Measurements from ENCODE around the gene CTRB1.

Gene CTRB1

DNA sequence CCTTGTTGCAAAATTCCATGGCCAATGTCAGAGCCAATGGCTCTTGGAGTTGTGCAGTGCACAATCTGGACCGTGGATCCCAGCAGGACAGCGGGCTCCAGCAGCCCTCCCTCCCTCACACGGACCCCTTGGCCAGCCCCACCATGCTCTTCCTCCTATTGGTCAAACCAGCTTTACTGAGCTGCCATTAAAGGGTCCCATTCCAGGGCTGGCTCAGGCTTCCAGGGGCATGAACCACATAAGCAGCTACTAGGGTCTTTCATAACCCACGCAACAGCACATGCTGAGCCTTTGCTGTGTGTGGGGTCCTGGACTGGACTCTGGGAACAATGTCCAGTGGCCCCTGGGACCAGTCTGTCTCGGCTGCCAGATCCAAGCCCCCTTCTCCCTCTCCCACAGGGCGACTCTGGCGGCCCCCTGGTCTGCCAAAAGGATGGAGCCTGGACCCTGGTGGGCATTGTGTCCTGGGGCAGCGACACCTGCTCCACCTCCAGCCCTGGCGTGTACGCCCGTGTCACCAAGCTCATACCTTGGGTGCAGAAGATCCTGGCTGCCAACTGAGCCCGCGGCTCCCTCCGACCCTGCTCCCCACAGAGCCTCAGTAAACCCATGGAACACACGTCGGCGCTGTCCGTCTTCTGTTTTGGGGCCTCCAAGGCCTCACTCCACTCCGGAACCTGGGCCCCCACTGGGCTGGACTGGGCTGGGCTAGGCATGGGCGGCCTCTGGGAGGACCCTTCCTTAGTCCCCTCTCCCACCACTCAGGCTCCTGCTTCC is 5.7 kb downstream of the CTRB1 start:
- H3K4me3 ChIP-seq = no peak overlapping the region
- no peak overlapping the region for H3K27ac ChIP-seq

DNA sequence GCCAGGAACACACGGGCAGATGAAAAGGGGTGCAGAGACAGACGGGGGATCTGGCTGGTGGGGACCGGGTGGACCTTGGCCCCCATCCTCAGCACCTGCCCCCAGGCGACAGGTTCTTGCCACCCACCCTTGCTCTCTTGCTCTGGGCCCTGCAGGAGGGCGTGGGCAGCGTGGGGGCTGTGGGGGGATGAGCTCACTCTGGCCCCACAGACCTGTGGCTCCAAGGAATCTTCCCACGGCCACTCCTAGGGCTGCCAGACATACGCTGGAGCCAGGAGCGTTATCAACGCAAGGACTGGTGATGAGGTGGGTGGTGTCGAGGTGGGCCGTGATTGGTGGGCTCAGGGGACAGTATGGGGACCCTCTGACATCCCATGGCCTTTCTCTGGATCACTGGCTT is 6.3 kb downstream of the CTRB1 start:
- Histone ChIP-seq H3K27ac (no peak overlapping the region), H3K4me3 (no peak overlapping the region)

DNA sequence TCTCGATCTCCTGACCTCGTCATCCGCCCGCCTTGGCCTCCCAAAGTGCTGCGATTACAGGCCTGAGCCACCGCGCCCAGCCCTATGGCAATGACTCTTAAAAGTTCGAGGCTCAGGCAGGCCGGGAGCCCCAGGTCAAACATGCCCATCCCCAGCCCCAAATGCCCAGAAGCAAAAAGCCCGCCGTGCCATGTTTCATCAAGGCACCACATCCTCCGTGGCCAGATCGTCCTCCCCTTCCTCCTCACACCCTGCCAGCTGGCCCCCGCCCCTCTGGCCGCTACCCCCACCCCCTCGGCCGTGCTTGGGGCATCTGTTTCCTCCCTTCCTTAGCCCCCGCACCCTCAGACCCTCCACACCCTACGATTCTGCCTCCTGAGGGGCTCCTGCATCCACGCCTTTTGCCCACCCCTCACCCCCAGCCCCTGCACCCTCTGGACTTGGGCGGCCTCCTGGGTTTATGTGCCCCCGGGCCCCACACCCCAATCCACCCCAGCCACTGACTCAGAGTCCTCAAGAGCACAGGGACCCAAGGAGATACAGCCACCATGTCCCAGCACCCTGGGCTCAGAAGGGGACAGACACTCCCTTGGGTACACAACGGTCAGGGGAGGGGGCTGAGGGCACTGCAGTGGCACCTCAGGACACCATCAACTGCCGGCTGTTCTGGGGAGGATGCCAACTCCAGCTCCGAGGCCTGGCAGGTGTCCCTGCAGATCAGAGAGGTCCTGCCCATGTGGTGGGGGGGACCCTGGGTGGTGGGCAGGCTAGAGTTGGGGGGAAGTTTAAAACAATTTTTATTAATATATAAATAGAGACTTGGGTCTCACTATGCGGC is 7.1 kb downstream of the CTRB1 start:
- no peak overlapping the region for H3K27ac ChIP-seq
- no peak overlapping the region for H3K4me3 ChIP-seq

GRCh38 chr16:75226550-75227360 is 8.0 kb downstream of the CTRB1 start:
- Histone ChIP-seq H3K27ac (no peak overlapping the region), H3K4me3 (no peak overlapping the region)

- H3K27ac ChIP-seq = no peak overlapping the region
- H3K4me3 ChIP-seq = no peak overlapping the region
These were observed 8.8 kb downstream of the CTRB1 start for GRCh38 chr16:75227361-75228142.

DNA sequence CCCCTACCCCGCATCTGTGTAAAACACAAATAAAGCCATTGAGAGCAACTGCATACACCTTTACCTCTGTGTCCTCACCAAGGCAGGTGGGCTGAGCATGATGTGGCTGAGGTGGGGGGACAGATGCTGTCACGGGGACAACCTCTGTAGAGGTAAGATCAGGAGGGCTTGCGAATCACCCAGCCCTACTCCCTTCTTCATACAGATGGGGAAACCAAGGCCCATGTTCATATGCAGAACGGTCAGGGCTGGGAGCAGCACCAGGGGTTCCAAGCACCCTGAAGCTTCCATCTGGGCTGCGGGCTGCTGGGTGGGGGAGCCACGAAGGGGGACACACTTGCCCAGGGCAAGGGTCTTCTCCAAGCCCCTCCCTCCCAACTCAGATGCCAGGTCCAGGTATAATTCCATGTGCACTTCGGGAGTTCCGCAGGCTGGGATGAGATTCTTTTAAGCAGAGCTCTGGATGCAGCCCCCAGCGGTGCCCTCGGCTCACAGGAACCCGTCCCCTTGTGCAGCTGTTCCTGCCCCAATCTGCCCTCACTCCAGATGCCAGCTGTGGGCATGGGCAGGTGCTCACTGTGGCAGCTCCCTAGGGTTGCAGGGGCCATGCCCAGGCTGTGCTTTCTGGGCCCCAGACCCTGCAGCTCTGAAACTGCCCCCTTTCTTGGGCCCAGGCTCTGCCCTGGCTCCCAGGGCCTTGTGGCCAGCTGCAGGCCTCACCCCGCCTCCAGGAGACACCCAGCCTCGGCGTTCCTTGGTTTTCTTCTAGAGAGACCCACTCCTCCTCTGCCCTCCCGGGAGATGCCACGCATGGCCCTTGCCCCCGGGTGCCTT is 9.6 kb downstream of the CTRB1 start:
- Histone ChIP-seq H3K27ac (no peak overlapping the region), H3K4me3 (no peak overlapping the region)

GRCh38 chr16:75229172-75230031 is 10.6 kb downstream of the CTRB1 start:
- H3K4me3 ChIP-seq = no peak overlapping the region
- H3K27ac ChIP-seq = no peak overlapping the region

DNA sequence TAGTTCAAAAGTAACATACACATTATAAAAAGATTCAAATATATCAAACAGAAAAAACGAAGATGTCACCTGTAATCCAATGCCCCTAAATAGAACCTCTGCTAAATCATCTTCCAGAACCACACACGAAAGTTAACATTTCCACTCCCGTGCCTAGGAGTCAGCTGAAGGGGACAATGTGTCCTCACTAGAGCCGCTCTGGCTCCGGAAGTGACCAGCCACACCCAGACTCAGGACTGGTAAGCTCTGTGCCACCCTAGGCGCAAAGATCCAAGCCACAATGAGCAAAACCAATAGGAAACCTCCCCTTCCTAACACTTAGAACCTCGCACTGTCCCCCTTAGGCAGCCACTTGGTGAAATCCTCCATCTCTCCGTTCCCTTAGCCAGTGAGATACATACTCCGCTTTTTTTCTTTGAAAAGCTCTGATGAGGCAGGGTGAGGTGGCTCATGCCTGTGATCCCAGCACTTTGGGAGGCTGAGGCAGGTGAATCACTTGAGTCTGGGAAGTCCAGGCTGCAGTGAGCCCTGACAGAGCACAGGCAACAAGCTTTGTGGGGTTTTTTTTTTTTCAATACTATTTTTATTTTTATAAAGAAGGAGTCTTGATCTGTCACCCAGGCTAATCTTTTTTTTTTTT is 11.8 kb downstream of the CTRB1 start:
- Histone ChIP-seq H3K27ac (no peak overlapping the region), H3K4me3 (no peak overlapping the region)

DNA sequence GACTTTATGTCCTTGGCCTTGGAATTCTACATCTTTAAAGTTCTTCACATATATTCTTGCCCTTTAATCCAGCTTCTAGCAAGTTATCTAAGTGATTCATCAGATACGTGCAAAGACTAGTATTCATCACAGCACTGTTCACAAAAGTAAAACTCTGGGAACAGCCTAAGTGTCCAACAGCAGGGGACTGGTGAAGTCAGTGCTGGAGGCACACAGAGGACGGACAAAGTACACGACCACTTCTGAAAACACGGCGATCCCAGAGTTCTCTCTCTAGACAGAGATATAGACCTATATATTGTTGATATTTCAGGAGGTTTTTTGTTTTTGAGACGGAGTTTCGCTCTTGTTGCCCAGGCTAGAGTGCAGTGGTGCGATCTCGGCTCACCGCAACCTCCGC is 12.8 kb downstream of the CTRB1 start:
- no peak overlapping the region for H3K4me3 ChIP-seq
- no peak overlapping the region for H3K27ac ChIP-seq

- Histone ChIP-seq H3K27ac (peak overlapping the region in 5 of 21 experiments; percentile 23 to 64 (median 50)), H3K4me3 (no peak overlapping the region)
These were observed 14.8 kb downstream of the CTRB1 start for GRCh38 chr16:75233611-75233938.

DNA sequence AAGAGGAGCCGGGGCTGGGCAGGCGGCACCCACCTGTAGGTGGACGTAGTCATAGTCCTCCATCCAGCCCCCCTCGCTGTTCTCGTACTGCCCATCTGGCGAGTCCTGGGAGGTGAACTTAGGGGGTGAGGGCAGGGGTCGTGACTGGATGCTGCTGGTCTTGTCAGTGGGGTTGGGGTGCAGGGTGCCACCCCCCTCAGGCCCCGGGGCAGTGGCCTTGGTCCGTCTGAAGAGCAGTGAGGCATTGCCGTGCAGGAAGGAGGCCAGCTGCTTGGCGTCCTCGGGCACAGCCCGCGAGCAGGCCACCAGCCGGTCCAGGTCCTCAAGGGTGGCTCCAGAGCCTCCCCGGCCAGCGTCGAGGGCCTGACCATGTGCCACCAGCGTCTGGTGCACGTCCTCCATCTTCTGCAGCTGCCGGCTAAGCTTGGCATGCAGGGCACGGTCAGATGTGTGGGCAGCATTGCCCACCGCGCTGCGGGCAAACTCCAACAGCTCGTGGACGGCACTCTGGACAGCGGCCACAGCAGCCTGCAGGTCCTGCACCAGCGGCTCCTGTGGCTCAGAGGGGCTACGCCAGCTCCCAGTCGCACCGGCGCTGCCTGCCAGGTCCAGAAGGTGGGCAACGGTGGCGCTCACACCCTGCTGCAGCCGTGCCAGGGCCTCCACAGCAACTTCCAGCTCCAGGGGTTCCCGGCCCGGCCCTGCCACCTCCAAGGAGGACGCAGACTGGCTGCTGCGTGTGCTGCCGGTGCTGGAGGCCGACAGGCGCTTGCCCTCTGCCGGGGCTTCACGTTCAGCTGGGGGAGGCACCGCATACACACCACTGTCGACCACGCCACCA is 16.3 kb downstream of the CTRB1 start:
- peak overlapping the region in 2 of 21 experiments; percentile 25 to 50 for H3K27ac ChIP-seq

GRCh38 chr16:75235721-75236193 is 17.0 kb downstream of the CTRB1 start:
- H3K4me3 ChIP-seq = no peak overlapping the region
- no peak overlapping the region for H3K27ac ChIP-seq

More for the DNA sequence above, 16.3 kb downstream of the CTRB1 start:
- no peak overlapping the region for H3K4me3 ChIP-seq

DNA sequence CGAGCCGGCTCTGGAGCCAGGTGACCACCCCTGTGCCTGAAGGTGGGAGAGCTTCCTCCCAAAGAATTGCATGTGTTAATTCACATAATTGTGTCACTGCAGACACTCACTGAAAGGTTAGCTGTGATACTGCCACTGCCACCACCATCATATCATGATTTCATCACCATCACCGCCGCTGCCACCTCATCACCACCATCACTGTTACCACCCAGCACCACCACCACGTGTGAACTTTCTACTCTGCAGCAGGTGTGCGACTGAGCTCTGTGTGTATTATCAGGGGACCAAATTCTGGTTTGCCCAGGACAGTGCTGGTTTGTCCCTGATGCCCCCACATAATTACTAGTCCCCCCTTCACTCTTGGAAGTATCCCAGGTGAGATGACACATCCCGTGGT is 17.4 kb downstream of the CTRB1 start:
- H3K4me3 ChIP-seq = no peak overlapping the region
- no peak overlapping the region for H3K27ac ChIP-seq

DNA sequence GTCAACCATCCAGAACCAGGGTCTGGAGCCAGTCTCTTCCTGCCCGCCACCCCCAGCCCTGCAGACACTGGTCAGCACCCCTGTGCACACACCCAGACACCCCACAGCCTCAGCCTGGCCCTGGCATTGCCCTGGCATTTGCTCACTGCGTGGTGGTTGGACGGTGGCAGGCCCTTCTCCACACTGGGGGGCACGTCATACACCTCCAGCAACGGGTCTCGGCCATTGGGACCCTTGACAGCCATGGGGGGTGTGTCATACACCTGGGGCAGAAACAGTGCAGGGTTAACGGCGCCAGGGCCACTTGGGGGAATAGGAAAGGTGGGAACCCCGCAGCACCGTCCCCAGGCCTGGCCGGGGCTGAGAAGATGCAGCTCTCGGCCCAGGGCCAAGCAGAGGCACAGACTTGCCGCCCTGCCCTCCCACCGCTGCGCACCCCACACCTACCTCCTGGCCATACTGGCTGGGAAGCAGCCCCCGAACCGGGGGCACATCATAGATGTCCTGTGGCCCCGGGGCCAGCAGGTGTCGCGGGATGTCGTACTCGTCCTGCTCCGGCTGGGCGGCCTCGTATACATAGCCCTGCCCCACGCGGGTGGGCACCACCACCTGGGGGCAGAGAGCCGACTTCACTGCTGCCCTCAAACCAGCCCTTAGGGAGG is 18.1 kb downstream of the CTRB1 start:
- H3K27ac ChIP-seq = no peak overlapping the region
- no peak overlapping the region for H3K4me3 ChIP-seq

- Histone ChIP-seq H3K4me3 (no peak overlapping the region), H3K27ac (peak overlapping the region in 12 of 21 experiments; percentile 10 to 86 (median 67))
These were observed 18.8 kb downstream of the CTRB1 start for GRCh38 chr16:75237398-75238131.

Data from skin epidermis (tissue), 12 donors.